Testis (tissue), 3 donors: ENCODE results near the gene NACC2. TPM values are rescaled to one million over a fixed set of nuclear protein-coding genes. Genes with fewer than 3 reads are reported as not detected.

ENCODE experiments used
- DNase-seq: peaks from one replicate; pipeline ENCODE4 v3.0.0-alpha.2; 2019
- H3K27ac ChIP-seq, 2 donors: fragments of 200-600 bp; sonication (generic); one replicate each; pipeline ENCODE4 v1.5.1; 2019
- H3K27me3 ChIP-seq: fragments of 200-600 bp; sonication (generic); one replicate; pipeline ENCODE4 v1.5.1; 2019
- H3K36me3 ChIP-seq: fragments of 200-600 bp; sonication (generic); one replicate; pipeline ENCODE4 v1.5.1; 2017; ENCODE audit warnings: low read depth; ENCODE audit errors: missing control alignments
- H3K4me1 ChIP-seq: fragments of 200-600 bp; sonication (generic); one replicate; pipeline ENCODE4 v1.5.1; 2019
- H3K4me3 ChIP-seq, 2 donors: fragments of 200-600 bp; sonication (generic); one replicate each; pipeline ENCODE4 v1.5.1; 2017 to 2019
- H3K9me3 ChIP-seq: fragments of 200-600 bp; sonication (generic); one replicate; pipeline ENCODE4 v1.5.1; 2017
- CTCF ChIP-seq, 3 experiments: fragments of 450-650 bp in 2 of 3; fragments of 200-600 bp in 1 of 3; sonication (generic) in 1 of 3; IDR thresholded peaks; one replicate each; pipeline ENCODE4 v1.5.1; 2016 to 2019; ENCODE audit warnings: antibody characterized with exemption in 3 of 3, mild to moderate bottlenecking in 2 of 3, moderate library complexity in 1 of 3
- POLR2A ChIP-seq: fragments of 450-650 bp; IDR thresholded peaks from one replicate; pipeline ENCODE4 v1.6.1; 2017; ENCODE audit warnings: antibody characterized with exemption, mild to moderate bottlenecking, moderate library complexity
- WGBS, 2 donors: methylation state at CpG; one replicate each; pipeline ENCODE4 v1.1.5; 2018; 5-methylcytosine and 5-hydroxymethylcytosine counted together
- intact Hi-C: fragments of 100-400 bp; cut with DNase I; formaldehyde crosslinking; loops from one replicate; pipeline ENCODE4 v1.15.1; 2023; ENCODE audit warnings: low total_unique reads
- polyA plus RNA-seq: library from polyadenylated mRNA; stranded (reverse); fragments of 350-450 nt; fragmentation: Illumina TruSeq; extraction: RNeasy Lipid Tissue Mini Kit (QIAGEN cat#74804); gene quantifications from one replicate; pipeline ENCODE4 v1.2.3, GENCODE V29; 2014; ENCODE audit warnings: low read depth, low replicate concordance; ENCODE audit not compliant: insufficient read depth
- total RNA-seq, 2 donors: library from RNA; depleted of rRNA; stranded (reverse); fragments of >200 nt; gene quantifications; one replicate each; pipeline ENCODE4 v1.2.3, GENCODE V29; 2016

Gene NACC2
- total and polyA plus RNA-seq, 3 donors from 2014 or later: 29.3 to 49.7 (median 49.5) TPM

- intact Hi-C loops: no loop called here
- no peak for DNase-seq
- TF ChIP-seq POLR2A: no peak
- TF ChIP-seq CTCF (IDR thresholded peaks at IDR 0.05): no peak
- Histone ChIP-seq H3K27ac (no peak overlapping the region), H3K27me3 (no peaks in the 10 kb centered on the region), H3K4me3 (no peak overlapping the region), H3K4me1 (no peaks in the 10 kb centered on the region), H3K9me3 (no peaks in the 10 kb centered on the region), H3K36me3 (no peaks in the 10 kb centered on the region)
- 96% methylated on average over 3 to 11 of the region's 11 CpGs for WGBS, 2 donors
Observed at GRCh38 chr9:136061405-136061804, 33.7 kb downstream of the NACC2 start.

- no peaks in the 10 kb centered on the region for H3K4me1 ChIP-seq
- intact Hi-C loops: no loop called here
- H3K27ac ChIP-seq: no peak overlapping the region
- no peak for DNase-seq
- H3K27me3 ChIP-seq: no peaks in the 10 kb centered on the region
- H3K36me3 ChIP-seq: no peaks in the 10 kb centered on the region
- H3K4me3 ChIP-seq: no peak overlapping the region
- WGBS, 2 donors: 89 to 96% methylated on average over 11 to 19 of the region's 19 CpGs
- no peaks in the 10 kb centered on the region for H3K9me3 ChIP-seq
- TF ChIP-seq POLR2A (no peak), CTCF (IDR thresholded peaks at IDR 0.05) (no peak)
Observed at GRCh38 chr9:136060671-136061371, 34.3 kb downstream of the NACC2 start.

- H3K4me3 ChIP-seq: no peak overlapping the region
- TF ChIP-seq CTCF (IDR thresholded peaks at IDR 0.05) (no peak), POLR2A (no peak)
- H3K27ac ChIP-seq: no peak overlapping the region
- H3K9me3 ChIP-seq: no peaks in the 10 kb centered on the region
- DNase-seq: no peak
- 84 to 96% methylated on average over 29 of the region's 29 CpGs for WGBS, 2 donors
- intact Hi-C loops: no loop called here
- no peaks in the 10 kb centered on the region for H3K27me3 ChIP-seq
- H3K4me1 ChIP-seq: no peaks in the 10 kb centered on the region
- no peaks in the 10 kb centered on the region for H3K36me3 ChIP-seq
Observed at GRCh38 chr9:136059851-136060670, 35.0 kb downstream of the NACC2 start.

DNA sequence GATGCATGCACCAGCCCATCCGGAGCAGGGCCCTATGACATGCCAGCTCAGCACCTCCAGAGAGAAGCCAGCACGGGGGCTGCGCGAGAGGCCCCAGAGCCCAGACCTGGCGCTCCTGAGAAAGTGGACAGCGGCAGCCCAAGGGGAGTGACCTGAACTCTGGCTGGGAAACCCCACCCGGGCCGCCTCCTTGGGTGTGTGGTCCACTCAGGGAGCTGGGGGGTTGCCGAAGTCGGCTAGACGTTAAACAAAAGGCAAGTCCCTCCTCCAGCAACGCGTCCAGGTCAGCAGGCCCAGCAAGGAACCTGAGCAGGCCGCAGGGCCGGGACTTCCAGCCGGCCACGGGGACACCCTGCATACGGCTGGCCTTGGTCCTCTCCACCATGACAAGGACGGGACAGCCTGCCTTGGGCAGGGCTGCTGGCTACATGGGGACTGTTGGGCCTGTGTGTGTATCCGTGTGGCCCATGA is 35.7 kb downstream of the NACC2 start:
- no peak overlapping the region for H3K4me3 ChIP-seq
- H3K4me1 ChIP-seq: no peaks in the 10 kb centered on the region
- 90 to 92% methylated on average over 2 to 20 of the region's 20 CpGs for WGBS, 2 donors
- H3K9me3 ChIP-seq: no peaks in the 10 kb centered on the region
- no peaks in the 10 kb centered on the region for H3K27me3 ChIP-seq
- H3K27ac ChIP-seq: no peak overlapping the region
- no peak for DNase-seq
- no peaks in the 10 kb centered on the region for H3K36me3 ChIP-seq
- intact Hi-C loops: no loop called here
- TF ChIP-seq CTCF (IDR thresholded peaks at IDR 0.05) (no peak), POLR2A (no peak)
